HCT116 (cell line): ENCODE results near the gene LHPP. TPM values are rescaled to one million over a fixed set of nuclear protein-coding genes. Genes with fewer than 3 reads are reported as not detected.

Experiments used
- ATAC-seq: fragments of 200-7000 bp; cut with Tn5 transposase; 2 replicates; pipeline ENCODE4 v1.9.1; 2020; ENCODE audit warnings: mild to moderate bottlenecking, moderate library complexity
- BruUV-seq: library from RNA; stranded (reverse); fragments of 400-500 nt; replicated peaks from 2 replicates; lab custom pipeline; 2021; lab: Mats Ljungman, UMichigan
- CTCF ChIA-PET: fragments of 300-600 bp; sonication (Branson Sonifier 250); formaldehyde crosslinking; loops from one replicate; lab custom pipeline; 2021; ENCODE audit warnings: antibody characterized with exemption; lab: Charles Lee
- POLR2A ChIA-PET: fragments of 300-600, 350-600 bp; sonication (Branson Sonifier 250); formaldehyde crosslinking; loops from one replicate; lab custom pipeline; 2021; ENCODE audit warnings: antibody characterized with exemption; lab: Charles Lee
- RAD21 ChIA-PET, 2 experiments: fragments of 300-600 bp; sonication (Branson Sonifier 250); formaldehyde crosslinking; loops; one replicate each; lab custom pipeline; 2023; ENCODE audit warnings: low total read pairs in 2 of 2; ENCODE audit not compliant: uncharacterized antibody in 2 of 2, unreplicated experiment in 2 of 2, low non-redundant PET in 1 of 2; lab: Charles Lee
- DNase-seq: peaks from one replicate; pipeline ENCODE4 v3.0.0-alpha.2; 2010; ENCODE audit warnings: low read depth, low spot score
- H2AFZ ChIP-seq: fragments of 200-600 bp; shearing (Covaris generic), sonication (generic); 2 replicates; pipeline ENCODE4 v1.6.1; 2017; ENCODE audit warnings: low read depth, mixed run types, mixed read lengths, antibody characterized with exemption, low read length; ENCODE audit not compliant: poor library complexity, severe bottlenecking
- H3K27ac ChIP-seq: 2 replicates; pipeline ENCODE4 v1.5.1; 2012; ENCODE audit warnings: low read depth, low read length
- H3K27me3 ChIP-seq: fragments of 200-600 bp; sonication (generic); 2 replicates; pipeline ENCODE4 v1.6.1; 2016; ENCODE audit warnings: mixed run types, low read length, mixed read lengths; ENCODE audit not compliant: insufficient read depth
- H3K36me3 ChIP-seq, 2 experiments: fragments of 200-500 bp in 1 of 2; fragments of 200-600 bp in 1 of 2; sonication (Bioruptor generic) in 1 of 2; sonication (generic) in 1 of 2; 2 replicates each; pipeline versions ENCODE4 v1.5.1 to v1.6.1; 2014 to 2016; ENCODE audit warnings: low read length in 2 of 2, inconsistent platforms in 1 of 2, mixed read lengths in 1 of 2, mixed run types in 1 of 2; ENCODE audit not compliant: insufficient read depth in 2 of 2, control insufficient read depth in 1 of 2
- H3K4me1 ChIP-seq, 2 experiments: fragments of 200-600 bp in 1 of 2; sonication (generic) in 1 of 2; 2 replicates each; pipeline versions ENCODE4 v1.5.1 to v1.6.1; 2012 to 2017; ENCODE audit warnings: low read length in 2 of 2, inconsistent platforms in 1 of 2, mild to moderate bottlenecking in 1 of 2, mixed read lengths in 1 of 2, mixed run types in 1 of 2, moderate library complexity in 1 of 2; ENCODE audit not compliant: insufficient read depth in 2 of 2, control insufficient read depth in 1 of 2
- H3K4me2 ChIP-seq: fragments of 200-600 bp; sonication (generic); 2 replicates; pipeline ENCODE4 v1.6.1; 2017; ENCODE audit warnings: mixed run types, low read length, mixed read lengths
- H3K4me3 ChIP-seq, 2 experiments: fragments of 200-600 bp in 1 of 2; sonication (generic) in 1 of 2; replicated peaks in 1 of 2; 2 replicates each; pipeline ENCODE4 v1.5.1; 2011 to 2016; ENCODE audit warnings: low read length in 2 of 2, control low read depth in 1 of 2, low read depth in 1 of 2, mild to moderate bottlenecking in 1 of 2, mixed read lengths in 1 of 2, mixed run types in 1 of 2
- H3K79me2 ChIP-seq: fragments of 200-600 bp; sonication (generic); 2 replicates; pipeline ENCODE4 v1.6.1; 2017; ENCODE audit warnings: mild to moderate bottlenecking, mixed run types, low read length, moderate library complexity, mixed read lengths; ENCODE audit not compliant: insufficient read depth
- H3K9ac ChIP-seq: fragments of 200-600 bp; sonication (generic); 2 replicates; pipeline ENCODE4 v1.6.1; 2016; ENCODE audit warnings: low read length, mixed read lengths
- H3K9me2 ChIP-seq: fragments of 200-600 bp; sonication (generic), shearing (Covaris generic); 2 replicates; pipeline ENCODE4 v1.6.1; 2017; ENCODE audit warnings: mixed run types, mild to moderate bottlenecking, moderate library complexity; ENCODE audit not compliant: insufficient read depth
- H3K9me3 ChIP-seq, 2 experiments: fragments of 200-500 bp in 1 of 2; fragments of 200-600 bp in 1 of 2; sonication (Bioruptor generic) in 1 of 2; sonication (generic) in 1 of 2; 2 replicates each; pipeline ENCODE4 v1.6.1; 2014 to 2017; ENCODE audit warnings: low read length in 2 of 2, mixed read lengths in 2 of 2, inconsistent platforms in 1 of 2, low read depth in 1 of 2, mild to moderate bottlenecking in 1 of 2, mixed run types in 1 of 2, moderate library complexity in 1 of 2; ENCODE audit not compliant: control insufficient read depth in 1 of 2, insufficient read depth in 1 of 2
- H4K20me1 ChIP-seq: fragments of 200-600 bp; sonication (generic), shearing (Covaris generic); 2 replicates; pipeline ENCODE4 v1.6.1; 2017; ENCODE audit warnings: mixed run types, mild to moderate bottlenecking, moderate library complexity; ENCODE audit not compliant: insufficient read depth
- CBX3 ChIP-seq: IDR thresholded peaks from 2 replicates; pipeline ENCODE4 v1.6.1; 2012; ENCODE audit warnings: low read depth
- EGR1 ChIP-seq: IDR thresholded peaks from 2 replicates; pipeline ENCODE4 v1.6.1; 2012; ENCODE audit warnings: low read depth
- EZH2 ChIP-seq: fragments of 200-600 bp; sonication (generic); IDR thresholded peaks from 2 replicates; pipeline ENCODE4 v1.6.1; 2017; ENCODE audit warnings: antibody characterized with exemption, mixed run types
- EZH2phosphoT487 ChIP-seq: fragments of 200-600 bp; IDR thresholded peaks from 2 replicates; pipeline ENCODE4 v1.6.1; 2018; ENCODE audit warnings: antibody characterized with exemption, borderline replicate concordance
- TCF7L2 ChIP-seq: IDR thresholded peaks from 2 replicates; pipeline ENCODE4 v1.7.0; 2011; ENCODE audit warnings: borderline replicate concordance, inconsistent platforms; ENCODE audit not compliant: insufficient read depth, insufficient read length; ENCODE audit errors: extremely low read depth
- intact Hi-C: fragments of 100-400 bp; cut with micrococcal nuclease; formaldehyde crosslinking; loops from 2 replicates; pipeline ENCODE4 v1.10.0; 2022
- total RNA-seq: library from RNA; stranded (reverse); gene quantifications from one replicate; pipeline ENCODE4 v1.2.1, GENCODE V29; 2021; ENCODE audit not compliant: unreplicated experiment
- TF ChIP-seq, protein P1 (sequence below): IDR thresholded peaks from 2 replicates; pipeline ENCODE4 v1.6.1; 2012; ENCODE audit warnings: low read depth
- TF ChIP-seq, protein P2 (sequence below): IDR thresholded peaks from 2 replicates; pipeline ENCODE4 v1.6.1; 2012

LHPP gene
- total RNA-seq, 1 experiment from 2014 or later: 45.8 TPM

DNA sequence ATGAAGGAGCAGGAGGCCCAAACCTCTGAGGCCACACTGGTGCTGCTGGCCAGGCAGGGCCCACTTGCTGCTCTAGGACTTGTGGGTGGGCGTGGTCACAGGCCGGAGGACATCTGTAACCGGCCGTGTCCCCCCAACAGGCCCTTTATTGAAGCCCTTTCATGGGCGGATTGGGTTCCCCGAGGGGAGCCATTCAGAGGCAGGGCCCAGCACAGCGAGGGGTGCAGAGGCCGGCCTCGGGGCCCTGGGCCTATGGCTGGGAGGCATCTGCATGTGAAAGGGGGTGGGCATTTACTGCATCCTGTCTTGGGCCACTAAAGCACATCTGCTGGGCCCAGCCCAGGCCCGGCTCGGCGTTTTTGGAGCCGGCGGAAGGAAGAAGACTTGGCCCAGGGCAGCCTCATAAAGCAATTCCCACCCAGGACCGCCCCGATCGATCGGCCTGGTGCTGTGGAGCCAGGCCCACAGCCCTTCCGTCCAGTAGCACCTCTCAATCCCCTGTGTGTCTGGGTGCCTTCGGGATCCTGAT is 8.4 kb downstream of the LHPP start (continued):
- TF ChIP-seq, protein P1, sequence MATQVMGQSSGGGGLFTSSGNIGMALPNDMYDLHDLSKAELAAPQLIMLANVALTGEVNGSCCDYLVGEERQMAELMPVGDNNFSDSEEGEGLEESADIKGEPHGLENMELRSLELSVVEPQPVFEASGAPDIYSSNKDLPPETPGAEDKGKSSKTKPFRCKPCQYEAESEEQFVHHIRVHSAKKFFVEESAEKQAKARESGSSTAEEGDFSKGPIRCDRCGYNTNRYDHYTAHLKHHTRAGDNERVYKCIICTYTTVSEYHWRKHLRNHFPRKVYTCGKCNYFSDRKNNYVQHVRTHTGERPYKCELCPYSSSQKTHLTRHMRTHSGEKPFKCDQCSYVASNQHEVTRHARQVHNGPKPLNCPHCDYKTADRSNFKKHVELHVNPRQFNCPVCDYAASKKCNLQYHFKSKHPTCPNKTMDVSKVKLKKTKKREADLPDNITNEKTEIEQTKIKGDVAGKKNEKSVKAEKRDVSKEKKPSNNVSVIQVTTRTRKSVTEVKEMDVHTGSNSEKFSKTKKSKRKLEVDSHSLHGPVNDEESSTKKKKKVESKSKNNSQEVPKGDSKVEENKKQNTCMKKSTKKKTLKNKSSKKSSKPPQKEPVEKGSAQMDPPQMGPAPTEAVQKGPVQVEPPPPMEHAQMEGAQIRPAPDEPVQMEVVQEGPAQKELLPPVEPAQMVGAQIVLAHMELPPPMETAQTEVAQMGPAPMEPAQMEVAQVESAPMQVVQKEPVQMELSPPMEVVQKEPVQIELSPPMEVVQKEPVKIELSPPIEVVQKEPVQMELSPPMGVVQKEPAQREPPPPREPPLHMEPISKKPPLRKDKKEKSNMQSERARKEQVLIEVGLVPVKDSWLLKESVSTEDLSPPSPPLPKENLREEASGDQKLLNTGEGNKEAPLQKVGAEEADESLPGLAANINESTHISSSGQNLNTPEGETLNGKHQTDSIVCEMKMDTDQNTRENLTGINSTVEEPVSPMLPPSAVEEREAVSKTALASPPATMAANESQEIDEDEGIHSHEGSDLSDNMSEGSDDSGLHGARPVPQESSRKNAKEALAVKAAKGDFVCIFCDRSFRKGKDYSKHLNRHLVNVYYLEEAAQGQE: no peak

DNA sequence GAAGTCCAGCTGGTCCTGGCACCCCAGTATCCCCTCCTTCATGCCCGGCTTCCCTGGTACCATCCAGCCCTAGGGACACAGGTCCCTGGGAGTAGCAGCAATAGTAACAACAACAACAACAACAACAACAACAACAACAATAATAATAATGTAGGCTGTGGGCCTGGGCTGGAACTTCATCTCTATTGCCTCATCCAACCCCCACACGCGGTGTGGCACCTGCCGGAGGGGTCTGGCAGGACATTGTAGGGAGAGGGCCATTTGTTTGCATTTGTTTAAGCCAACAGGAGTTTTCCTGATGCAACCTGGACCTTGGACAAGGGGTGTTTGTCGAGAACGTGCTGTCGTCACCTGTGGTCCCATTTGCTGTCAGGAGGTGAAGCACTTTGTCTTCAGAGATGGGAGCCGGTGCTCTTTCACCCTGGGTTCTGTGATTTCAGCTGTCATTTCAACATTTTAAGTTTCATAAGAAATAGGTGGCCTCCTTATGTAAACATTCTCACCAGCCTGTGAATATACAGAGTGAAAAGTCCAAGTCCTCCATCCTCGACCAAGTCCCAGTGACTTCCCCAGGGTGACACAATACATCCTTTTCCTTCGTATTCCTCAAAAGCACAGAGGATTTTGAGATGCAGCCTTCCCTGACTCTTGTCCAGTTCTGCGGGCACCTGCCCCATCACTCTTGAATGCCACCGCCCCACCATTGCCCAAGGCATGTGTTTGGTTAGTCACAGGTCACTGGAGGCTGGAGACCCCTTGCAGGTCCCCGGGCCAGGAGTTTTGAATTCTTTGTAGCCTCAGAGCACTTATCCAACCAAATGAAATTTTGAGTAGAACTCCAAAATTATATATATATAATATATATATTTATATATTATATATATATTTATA is 9.2 kb downstream of the LHPP start:
- Histone ChIP-seq H3K27me3 (no peaks in the 10 kb centered on the region), H3K79me2 (peaks cover 5% of the 10 kb centered on the region; the same call in 1 of the 2 replicates), H3K27ac (no peak overlapping the region), H3K4me1 (peaks cover 3 to 9% of the 10 kb centered on the region in 2 experiments; a peak in 2 of 4 replicates), H4K20me1 (no peaks in the 10 kb centered on the region), H3K9me2 (no peaks in the 10 kb centered on the region), H2AFZ (no peak overlapping the region), H3K36me3 (no peaks in the 10 kb centered on the region), H3K9me3 (no peaks in the 10 kb centered on the region), H3K4me3 (no peak overlapping the region), H3K9ac (no peak overlapping the region), H3K4me2 (no peak overlapping the region)
- ChIA-PET POLR2A (no interaction called here), CTCF (interaction anchor here (0.6 kb wide), 1 partner anchor 67 kb away, joined by 3 read pairs; no protein-coding TSS in a partner anchor), RAD21 (no interaction called here)
- TF ChIP-seq EZH2 (no peak), CBX3 (no peak), EZH2phosphoT487 (no peak), EGR1 (no peak), TCF7L2 (no peak)
- TF ChIP-seq, protein P1: no peak
- TF ChIP-seq, protein P2, sequence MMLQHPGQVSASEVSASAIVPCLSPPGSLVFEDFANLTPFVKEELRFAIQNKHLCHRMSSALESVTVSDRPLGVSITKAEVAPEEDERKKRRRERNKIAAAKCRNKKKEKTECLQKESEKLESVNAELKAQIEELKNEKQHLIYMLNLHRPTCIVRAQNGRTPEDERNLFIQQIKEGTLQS: no peak
- intact Hi-C loops: no loop called here
- ATAC-seq (no peak), DNase-seq (no peak)
- no TSS peak for BruUV-seq
